GM10266 (cell line): ENCODE results near the gene ZNF211.

ENCODE experiments used
- DNase-seq: peaks from one replicate; pipeline ENCODE4 v3.0.0; 2012; ENCODE audit errors: extremely low spot score
- CTCF ChIP-seq: IDR thresholded peaks from 2 replicates; pipeline ENCODE4 v1.5.1; 2012; ENCODE audit warnings: mild to moderate bottlenecking, low read depth; ENCODE audit not compliant: control insufficient read depth, insufficient read depth; ENCODE audit errors: missing control alignments

ZNF211 gene

GRCh38 chr19:57672466-57672865 is 39.5 kb downstream of the ZNF211 start:
- DNase-seq = no peak
- no peak for TF ChIP-seq CTCF

GRCh38 chr19:57675881-57676280 is 42.9 kb downstream of the ZNF211 start:
- TF ChIP-seq CTCF = no peak
- no peak for DNase-seq

GRCh38 chr19:57682226-57682766 is 49.3 kb downstream of the ZNF211 start:
- DNase-seq = no peak
- no peak for TF ChIP-seq CTCF

GRCh38 chr19:57686727-57687126 is 53.8 kb downstream of the ZNF211 start:
- TF ChIP-seq CTCF = no peak
- DNase-seq = no peak

- TF ChIP-seq CTCF = no peak
- no peak for DNase-seq
Measured at GRCh38 chr19:57687363-57688010, 54.5 kb downstream of the ZNF211 start.

GRCh38 chr19:57688011-57688763 is 55.2 kb downstream of the ZNF211 start:
- no peak for DNase-seq
- no peak for TF ChIP-seq CTCF

- no peak for TF ChIP-seq CTCF
- DNase-seq = no peak
Measured at GRCh38 chr19:57689750-57690149, 56.8 kb downstream of the ZNF211 start.
